GM19467 (cell line): ENCODE results near the gene PRDM9.
"Not testable (repeated sequence)": the region's sequence is repeated elsewhere in the genome, so short reads cannot be mapped to it uniquely, and the experiment has no call there.

Experiments
- ATAC-seq: cut with Tn5 transposase; IDR thresholded peaks from one replicate; pipeline ENCODE4 v1.9.1; 2021; ENCODE audit warnings: mild to moderate bottlenecking, moderate library complexity; ENCODE audit not compliant: unreplicated experiment

PRDM9 gene

GRCh38 chr5:23527216-23527920 lies 20.0 kb downstream of the PRDM9 start:
- ATAC-seq: not testable (repeated sequence)

- ATAC-seq: no peak
Measured at GRCh38 chr5:23528677-23529076, 21.3 kb downstream of the PRDM9 start.

GRCh38 chr5:23530571-23530970 lies 23.2 kb downstream of the PRDM9 start:
- no peak for ATAC-seq

- ATAC-seq: no peak
Measured at GRCh38 chr5:23571059-23571458, 63.6 kb downstream of the PRDM9 start.
